Right lobe of liver (tissue), 4 donors: ENCODE measurements around the gene RPL32.

Source experiments
- POLR2A ChIP-seq: fragments of 450-650 bp; IDR thresholded peaks from one replicate; pipeline ENCODE4 v1.6.1; 2017; ENCODE audit warnings: antibody characterized with exemption, mild to moderate bottlenecking
- TF ChIP-seq, protein P1 (sequence below), 4 donors: fragments of 200-600 bp in 3 of 4; fragments of 450-650 bp in 1 of 4; IDR thresholded peaks; one replicate each; pipeline versions ENCODE4 v1.5.1 to v1.8.0; 2016 to 2022; ENCODE audit warnings: antibody characterized with exemption in 4 of 4, mild to moderate bottlenecking in 2 of 4
- donor health status: DM: no; HTN: no; CAD: no.
- donor health status: DM: no; HTN: no; CAD: no.
- donor health status: DM: no; HTN: yes; CAD: no.

GRCh38 chr3:12818273-12818672 lies 23.1 kb downstream of the RPL32 start:
- TF ChIP-seq, protein P1, sequence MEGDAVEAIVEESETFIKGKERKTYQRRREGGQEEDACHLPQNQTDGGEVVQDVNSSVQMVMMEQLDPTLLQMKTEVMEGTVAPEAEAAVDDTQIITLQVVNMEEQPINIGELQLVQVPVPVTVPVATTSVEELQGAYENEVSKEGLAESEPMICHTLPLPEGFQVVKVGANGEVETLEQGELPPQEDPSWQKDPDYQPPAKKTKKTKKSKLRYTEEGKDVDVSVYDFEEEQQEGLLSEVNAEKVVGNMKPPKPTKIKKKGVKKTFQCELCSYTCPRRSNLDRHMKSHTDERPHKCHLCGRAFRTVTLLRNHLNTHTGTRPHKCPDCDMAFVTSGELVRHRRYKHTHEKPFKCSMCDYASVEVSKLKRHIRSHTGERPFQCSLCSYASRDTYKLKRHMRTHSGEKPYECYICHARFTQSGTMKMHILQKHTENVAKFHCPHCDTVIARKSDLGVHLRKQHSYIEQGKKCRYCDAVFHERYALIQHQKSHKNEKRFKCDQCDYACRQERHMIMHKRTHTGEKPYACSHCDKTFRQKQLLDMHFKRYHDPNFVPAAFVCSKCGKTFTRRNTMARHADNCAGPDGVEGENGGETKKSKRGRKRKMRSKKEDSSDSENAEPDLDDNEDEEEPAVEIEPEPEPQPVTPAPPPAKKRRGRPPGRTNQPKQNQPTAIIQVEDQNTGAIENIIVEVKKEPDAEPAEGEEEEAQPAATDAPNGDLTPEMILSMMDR (IDR thresholded peaks at IDR 0.05): no peak
- TF ChIP-seq POLR2A: no peak
